Skeletal muscle tissue (tissue), 4 donors: ENCODE measurements around the gene IDI2. TPM values are rescaled to one million over a fixed set of nuclear protein-coding genes. Genes with fewer than 3 reads are reported as not detected.
A peak's percentile ranks its signal among the peaks of the same experiment; 100 is the strongest.

Experiments
- H3K27ac ChIP-seq: one replicate; pipeline ENCODE4 v1.7.0; 2013; ENCODE audit warnings: mild to moderate bottlenecking, low read depth, low read length, inconsistent platforms
- H3K27me3 ChIP-seq, 3 donors: one replicate each; pipeline ENCODE4 v1.7.0; 2013; ENCODE audit warnings: low read length in 3 of 3; ENCODE audit not compliant: control insufficient read depth in 3 of 3, insufficient read depth in 3 of 3
- H3K36me3 ChIP-seq, 3 donors: one replicate each; pipeline ENCODE4 v1.7.0; 2013; ENCODE audit warnings: low read length in 3 of 3; ENCODE audit not compliant: control insufficient read depth in 3 of 3, insufficient read depth in 3 of 3
- H3K4me1 ChIP-seq, 3 donors: one replicate each; pipeline ENCODE4 v1.7.0; 2013; ENCODE audit warnings: low read length in 3 of 3, mild to moderate bottlenecking in 3 of 3; ENCODE audit not compliant: control insufficient read depth in 3 of 3, insufficient read depth in 3 of 3
- H3K4me3 ChIP-seq, 3 donors: one replicate each; pipeline ENCODE4 v1.7.0; 2013; ENCODE audit warnings: low read length in 3 of 3
- H3K9ac ChIP-seq, 3 donors: one replicate each; pipeline ENCODE4 v1.7.0; 2013; ENCODE audit warnings: low read length in 3 of 3, mild to moderate bottlenecking in 3 of 3, moderate library complexity in 2 of 3, low read depth in 1 of 3
- H3K9me3 ChIP-seq, 3 donors: one replicate each; pipeline ENCODE4 v1.7.0; 2013; ENCODE audit warnings: low read length in 3 of 3; ENCODE audit not compliant: control insufficient read depth in 3 of 3
- total RNA-seq: library from RNA; depleted of rRNA; stranded (reverse); fragments of >200 nt; gene quantifications from one replicate; pipeline ENCODE4 v1.2.3, GENCODE V29; 2014
- donor health status: Osteomylitis.

The IDI2 gene
- total RNA-seq, 1 donor from 2014 or later, result not detected

- Histone ChIP-seq H3K27ac (no peak overlapping the region), H3K36me3 (peaks cover 68 to 75% (median 69%) of the 10 kb centered on the region in 3 donors), H3K9ac (no peak overlapping the region), H3K9me3 (peaks cover 0 to 1% (median 0%) of the 10 kb centered on the region in 3 donors), H3K4me1 (no peaks in the 10 kb centered on the region), H3K27me3 (no peaks in the 10 kb centered on the region), H3K4me3 (no peak overlapping the region)
Measured at GRCh38 chr10:997266-998022, 28.2 kb downstream of the IDI2 start.

GRCh38 chr10:996031-996430 lies 29.6 kb downstream of the IDI2 start:
- Histone ChIP-seq H3K27me3 (no peaks in the 10 kb centered on the region), H3K4me3 (no peak overlapping the region), H3K4me1 (peaks cover 0 to 2% (median 0%) of the 10 kb centered on the region in 3 donors), H3K27ac (no peak overlapping the region), H3K36me3 (peaks cover 59 to 65% (median 59%) of the 10 kb centered on the region in 3 donors), H3K9ac (no peak overlapping the region), H3K9me3 (no peaks in the 10 kb centered on the region)

GRCh38 chr10:995559-995926 lies 30.1 kb downstream of the IDI2 start:
- no peaks in the 10 kb centered on the region for H3K27me3 ChIP-seq
- no peak overlapping the region for H3K27ac ChIP-seq
- H3K9ac ChIP-seq, result no peak overlapping the region
- peaks cover 0 to 6% (median 0%) of the 10 kb centered on the region in 3 donors for H3K4me1 ChIP-seq
- H3K36me3 ChIP-seq, result peaks cover 54 to 60% (median 55%) of the 10 kb centered on the region in 3 donors
- no peaks in the 10 kb centered on the region for H3K9me3 ChIP-seq
- H3K4me3 ChIP-seq, result no peak overlapping the region

- no peak overlapping the region for H3K9ac ChIP-seq
- H3K9me3 ChIP-seq, result no peaks in the 10 kb centered on the region
- no peaks in the 10 kb centered on the region for H3K27me3 ChIP-seq
- H3K36me3 ChIP-seq, result peaks cover 50 to 57% (median 52%) of the 10 kb centered on the region in 3 donors
- no peak overlapping the region for H3K27ac ChIP-seq
- peaks cover 0 to 6% (median under 1%) of the 10 kb centered on the region in 3 donors for H3K4me1 ChIP-seq
- no peak overlapping the region for H3K4me3 ChIP-seq
Measured at GRCh38 chr10:994836-995558, 30.7 kb downstream of the IDI2 start.

- H3K9me3 ChIP-seq, result no peaks in the 10 kb centered on the region
- no peaks in the 10 kb centered on the region for H3K27me3 ChIP-seq
- H3K9ac ChIP-seq, result no peak overlapping the region
- peaks cover 29 to 39% (median 37%) of the 10 kb centered on the region in 3 donors for H3K36me3 ChIP-seq
- peaks cover 8 to 16% (median 11%) of the 10 kb centered on the region in 3 donors for H3K4me1 ChIP-seq
- H3K27ac ChIP-seq, result no peak overlapping the region
- H3K4me3 ChIP-seq, result no peak overlapping the region
Measured at GRCh38 chr10:992871-993270, 32.8 kb downstream of the IDI2 start.

- H3K9ac ChIP-seq, result no peak overlapping the region
- no peak overlapping the region for H3K4me3 ChIP-seq
- peaks cover 10 to 20% (median 15%) of the 10 kb centered on the region in 3 donors for H3K4me1 ChIP-seq
- H3K36me3 ChIP-seq, result peaks cover 25 to 36% (median 33%) of the 10 kb centered on the region in 3 donors
- H3K9me3 ChIP-seq, result no peaks in the 10 kb centered on the region
- no peaks in the 10 kb centered on the region for H3K27me3 ChIP-seq
- H3K27ac ChIP-seq, result no peak overlapping the region
Measured at GRCh38 chr10:992467-992866, 33.2 kb downstream of the IDI2 start.

- Histone ChIP-seq H3K27me3 (no peaks in the 10 kb centered on the region), H3K9ac (no peak overlapping the region), H3K9me3 (no peaks in the 10 kb centered on the region), H3K36me3 (peaks cover 11 to 22% (median 20%) of the 10 kb centered on the region in 3 donors), H3K27ac (no peak overlapping the region), H3K4me1 (peaks cover 16 to 27% (median 24%) of the 10 kb centered on the region in 3 donors), H3K4me3 (no peak overlapping the region)
Measured at GRCh38 chr10:990808-991207, 34.9 kb downstream of the IDI2 start.

GRCh38 chr10:988667-989545 lies 36.8 kb downstream of the IDI2 start:
- peak overlapping the region; percentile 87 to 96 (median 94) for H3K4me3 ChIP-seq
- peak overlapping the region; percentile 96 for H3K27ac ChIP-seq
- H3K9me3 ChIP-seq, result no peaks in the 10 kb centered on the region
- peak overlapping the region; percentile 94 to 96 (median 94) for H3K9ac ChIP-seq
- peaks cover 16 to 33% (median 27%) of the 10 kb centered on the region in 3 donors for H3K4me1 ChIP-seq
- H3K36me3 ChIP-seq, result peaks cover 2 to 11% (median 9%) of the 10 kb centered on the region in 3 donors
- H3K27me3 ChIP-seq, result no peaks in the 10 kb centered on the region

- H3K4me1 ChIP-seq, result peaks cover 16 to 33% (median 27%) of the 10 kb centered on the region in 3 donors
- H3K9me3 ChIP-seq, result no peaks in the 10 kb centered on the region
- H3K27me3 ChIP-seq, result no peaks in the 10 kb centered on the region
Measured at GRCh38 chr10:987870-988666, 37.6 kb downstream of the IDI2 start, which contains the start of gene GTPBP4. GTPBP4 (plus strand) TSS chr10:988434; CDS start chr10:988480, 46 bp downstream.

More at GRCh38 chr10:987870-988666, 37.6 kb downstream of the IDI2 start, which contains the start of gene GTPBP4:
- peak within 1 kb of the TSS; percentile 96 for H3K27ac ChIP-seq
- H3K4me3 ChIP-seq, result peak within 1 kb of the TSS; percentile 87 to 96 (median 94)
- H3K9ac ChIP-seq, result peak within 1 kb of the TSS; percentile 94 to 96 (median 94)
- peaks cover 0 to 7% (median 6%) of the 10 kb centered on the region in 3 donors for H3K36me3 ChIP-seq
